Measurements from ENCODE around the gene EXOC4.

EXOC4 gene

DNA sequence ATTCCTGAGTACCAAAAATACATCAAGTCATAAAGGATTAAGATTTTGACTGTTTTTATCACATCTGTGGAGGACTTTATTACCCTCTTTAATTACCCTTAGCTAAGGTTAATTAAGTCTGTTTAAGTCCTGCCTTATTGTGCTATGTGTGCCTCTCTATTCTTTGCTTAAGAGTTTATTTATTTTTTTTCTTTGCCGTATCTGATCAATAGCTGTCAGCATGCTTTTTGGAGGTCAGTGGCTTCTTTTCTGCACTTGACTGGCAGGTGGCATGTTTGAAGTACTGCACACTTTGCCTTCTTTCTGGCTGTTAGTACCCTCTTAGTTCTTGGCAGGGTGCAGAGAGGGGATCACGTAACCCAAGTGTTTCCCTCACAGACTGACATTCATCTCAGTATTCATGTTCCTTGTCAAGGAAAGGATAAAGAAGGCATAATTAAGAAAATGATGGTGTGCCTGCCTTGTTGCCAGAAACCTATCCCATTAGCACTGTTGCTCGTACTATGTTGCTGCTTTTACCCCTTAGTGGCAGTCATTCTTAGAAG, 225.8 kb downstream of the EXOC4 start (continued):
- no peak for TF ChIP-seq SALL2 (tag by site-specific recombination; IDR thresholded peaks at IDR 0.05; ENCODE audit: borderline replicate concordance)
- no peak for TF ChIP-seq ZNF670 (tag by site-specific recombination; IDR thresholded peaks at IDR 0.05; ENCODE audit: low read depth)
- TF ChIP-seq, protein P1, sequence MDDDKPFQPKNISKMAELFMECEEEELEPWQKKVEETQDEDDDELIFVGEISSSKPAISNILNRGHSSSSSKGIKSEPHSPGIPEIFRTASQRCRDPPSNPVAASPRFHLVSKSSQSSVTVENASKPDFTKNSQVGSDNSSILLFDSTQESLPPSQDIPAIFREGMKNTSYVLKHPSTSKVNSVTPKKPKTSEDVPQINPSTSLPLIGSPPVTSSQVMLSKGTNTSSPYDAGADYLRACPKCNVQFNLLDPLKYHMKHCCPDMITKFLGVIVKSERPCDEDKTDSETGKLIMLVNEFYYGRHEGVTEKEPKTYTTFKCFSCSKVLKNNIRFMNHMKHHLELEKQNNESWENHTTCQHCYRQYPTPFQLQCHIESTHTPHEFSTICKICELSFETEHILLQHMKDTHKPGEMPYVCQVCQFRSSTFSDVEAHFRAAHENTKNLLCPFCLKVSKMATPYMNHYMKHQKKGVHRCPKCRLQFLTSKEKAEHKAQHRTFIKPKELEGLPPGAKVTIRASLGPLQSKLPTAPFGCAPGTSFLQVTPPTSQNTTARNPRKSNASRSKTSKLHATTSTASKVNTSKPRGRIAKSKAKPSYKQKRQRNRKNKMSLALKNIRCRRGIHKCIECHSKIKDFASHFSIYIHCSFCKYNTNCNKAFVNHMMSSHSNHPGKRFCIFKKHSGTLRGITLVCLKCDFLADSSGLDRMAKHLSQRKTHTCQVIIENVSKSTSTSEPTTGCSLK (tag by site-specific recombination; IDR thresholded peaks at IDR 0.05) = no peak
- TF ChIP-seq ZSCAN30 (tag by site-specific recombination; IDR thresholded peaks at IDR 0.05) = peak; percentile 70; the same call in 1 of the 2 replicates
- peak; percentile 81; the same call in 1 of the 2 replicates for TF ChIP-seq ZSCAN23 (tag by site-specific recombination; IDR thresholded peaks at IDR 0.05)
- peak; percentile 10 for TF ChIP-seq ZSCAN16 (tag by site-specific recombination; IDR thresholded peaks at IDR 0.05)
- TF ChIP-seq FEZF1 (tag by site-specific recombination; IDR thresholded peaks at IDR 0.05) = peak; percentile 99
- TF ChIP-seq ZNF184 (tag by site-specific recombination; IDR thresholded peaks at IDR 0.05) = no peak
- TF ChIP-seq GLI4 (tag by site-specific recombination; IDR thresholded peaks at IDR 0.05) = no peak
- no peak for TF ChIP-seq ZNF248 (tag by site-specific recombination; IDR thresholded peaks at IDR 0.05)
- no peak for TF ChIP-seq ZNF701 (tag by site-specific recombination; IDR thresholded peaks at IDR 0.05)
- peak; percentile 57 for TF ChIP-seq ZBTB8A (tag by site-specific recombination; IDR thresholded peaks at IDR 0.05)
- TF ChIP-seq SP3 (tag by site-specific recombination; IDR thresholded peaks at IDR 0.05) = no peak
- TF ChIP-seq, protein P2, sequence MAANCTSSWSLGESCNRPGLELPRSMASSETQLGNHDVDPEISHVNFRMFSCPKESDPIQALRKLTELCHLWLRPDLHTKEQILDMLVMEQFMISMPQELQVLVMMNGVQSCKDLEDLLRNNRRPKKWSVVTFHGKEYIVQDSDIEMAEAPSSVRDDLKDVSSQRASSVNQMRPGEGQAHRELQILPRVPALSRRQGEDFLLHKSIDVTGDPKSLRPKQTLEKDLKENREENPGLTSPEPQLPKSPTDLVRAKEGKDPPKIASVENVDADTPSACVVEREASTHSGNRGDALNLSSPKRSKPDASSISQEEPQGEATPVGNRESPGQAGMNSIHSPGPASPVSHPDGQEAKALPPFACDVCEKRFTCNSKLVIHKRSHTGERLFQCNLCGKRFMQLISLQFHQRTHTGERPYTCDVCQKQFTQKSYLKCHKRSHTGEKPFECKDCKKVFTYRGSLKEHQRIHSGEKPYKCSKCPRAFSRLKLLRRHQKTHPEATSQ (tag by site-specific recombination; IDR thresholded peaks at IDR 0.05) = no peak
- TF ChIP-seq ZNF24 (tag by site-specific recombination; IDR thresholded peaks at IDR 0.05) = 0 out of 2 replicates have a peak, but pooled peaks have one; percentile 52
- no peak for TF ChIP-seq ZNF529 (tag by site-specific recombination; IDR thresholded peaks at IDR 0.05; ENCODE audit: insufficient replicate concordance)
- TF ChIP-seq ZNF2 (tag by site-specific recombination; IDR thresholded peaks at IDR 0.05) = peak; percentile 69; the same call in 1 of the 2 replicates
- no peak for TF ChIP-seq ZNF530 (tag by site-specific recombination; IDR thresholded peaks at IDR 0.05; ENCODE audit: low read depth)
- 0 out of 2 replicates have a peak, but pooled peaks have one; percentile 65 for TF ChIP-seq ZBTB1 (tag by site-specific recombination; IDR thresholded peaks at IDR 0.05)
- TF ChIP-seq, protein P3, sequence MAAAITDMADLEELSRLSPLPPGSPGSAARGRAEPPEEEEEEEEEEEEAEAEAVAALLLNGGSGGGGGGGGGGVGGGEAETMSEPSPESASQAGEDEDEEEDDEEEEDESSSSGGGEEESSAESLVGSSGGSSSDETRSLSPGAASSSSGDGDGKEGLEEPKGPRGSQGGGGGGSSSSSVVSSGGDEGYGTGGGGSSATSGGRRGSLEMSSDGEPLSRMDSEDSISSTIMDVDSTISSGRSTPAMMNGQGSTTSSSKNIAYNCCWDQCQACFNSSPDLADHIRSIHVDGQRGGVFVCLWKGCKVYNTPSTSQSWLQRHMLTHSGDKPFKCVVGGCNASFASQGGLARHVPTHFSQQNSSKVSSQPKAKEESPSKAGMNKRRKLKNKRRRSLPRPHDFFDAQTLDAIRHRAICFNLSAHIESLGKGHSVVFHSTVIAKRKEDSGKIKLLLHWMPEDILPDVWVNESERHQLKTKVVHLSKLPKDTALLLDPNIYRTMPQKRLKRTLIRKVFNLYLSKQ (tag by site-specific recombination; IDR thresholded peaks at IDR 0.05; ENCODE audit: borderline replicate concordance) = no peak
- TF ChIP-seq MZF1 (tag by site-specific recombination; IDR thresholded peaks at IDR 0.05; ENCODE audit: borderline replicate concordance) = peak; percentile 95
- TF ChIP-seq, protein P4, sequence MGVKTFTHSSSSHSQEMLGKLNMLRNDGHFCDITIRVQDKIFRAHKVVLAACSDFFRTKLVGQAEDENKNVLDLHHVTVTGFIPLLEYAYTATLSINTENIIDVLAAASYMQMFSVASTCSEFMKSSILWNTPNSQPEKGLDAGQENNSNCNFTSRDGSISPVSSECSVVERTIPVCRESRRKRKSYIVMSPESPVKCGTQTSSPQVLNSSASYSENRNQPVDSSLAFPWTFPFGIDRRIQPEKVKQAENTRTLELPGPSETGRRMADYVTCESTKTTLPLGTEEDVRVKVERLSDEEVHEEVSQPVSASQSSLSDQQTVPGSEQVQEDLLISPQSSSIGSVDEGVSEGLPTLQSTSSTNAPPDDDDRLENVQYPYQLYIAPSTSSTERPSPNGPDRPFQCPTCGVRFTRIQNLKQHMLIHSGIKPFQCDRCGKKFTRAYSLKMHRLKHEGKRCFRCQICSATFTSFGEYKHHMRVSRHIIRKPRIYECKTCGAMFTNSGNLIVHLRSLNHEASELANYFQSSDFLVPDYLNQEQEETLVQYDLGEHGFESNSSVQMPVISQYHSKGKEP (tag by site-specific recombination; IDR thresholded peaks at IDR 0.05) = peak; percentile 35; the same call in 1 of the 2 replicates
- TF ChIP-seq ZNF211 (tag by site-specific recombination; IDR thresholded peaks at IDR 0.05; ENCODE audit: low read depth) = no peak
- TF ChIP-seq, protein P5, sequence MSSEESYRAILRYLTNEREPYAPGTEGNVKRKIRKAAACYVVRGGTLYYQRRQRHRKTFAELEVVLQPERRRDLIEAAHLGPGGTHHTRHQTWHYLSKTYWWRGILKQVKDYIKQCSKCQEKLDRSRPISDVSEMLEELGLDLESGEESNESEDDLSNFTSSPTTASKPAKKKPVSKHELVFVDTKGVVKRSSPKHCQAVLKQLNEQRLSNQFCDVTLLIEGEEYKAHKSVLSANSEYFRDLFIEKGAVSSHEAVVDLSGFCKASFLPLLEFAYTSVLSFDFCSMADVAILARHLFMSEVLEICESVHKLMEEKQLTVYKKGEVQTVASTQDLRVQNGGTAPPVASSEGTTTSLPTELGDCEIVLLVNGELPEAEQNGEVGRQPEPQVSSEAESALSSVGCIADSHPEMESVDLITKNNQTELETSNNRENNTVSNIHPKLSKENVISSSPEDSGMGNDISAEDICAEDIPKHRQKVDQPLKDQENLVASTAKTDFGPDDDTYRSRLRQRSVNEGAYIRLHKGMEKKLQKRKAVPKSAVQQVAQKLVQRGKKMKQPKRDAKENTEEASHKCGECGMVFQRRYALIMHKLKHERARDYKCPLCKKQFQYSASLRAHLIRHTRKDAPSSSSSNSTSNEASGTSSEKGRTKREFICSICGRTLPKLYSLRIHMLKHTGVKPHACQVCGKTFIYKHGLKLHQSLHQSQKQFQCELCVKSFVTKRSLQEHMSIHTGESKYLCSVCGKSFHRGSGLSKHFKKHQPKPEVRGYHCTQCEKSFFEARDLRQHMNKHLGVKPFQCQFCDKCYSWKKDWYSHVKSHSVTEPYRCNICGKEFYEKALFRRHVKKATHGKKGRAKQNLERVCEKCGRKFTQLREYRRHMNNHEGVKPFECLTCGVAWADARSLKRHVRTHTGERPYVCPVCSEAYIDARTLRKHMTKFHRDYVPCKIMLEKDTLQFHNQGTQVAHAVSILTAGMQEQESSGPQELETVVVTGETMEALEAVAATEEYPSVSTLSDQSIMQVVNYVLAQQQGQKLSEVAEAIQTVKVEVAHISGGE (tag by site-specific recombination; conservative IDR thresholded peaks at IDR 0.05; ENCODE audit: low read depth) = no peak
- TF ChIP-seq, protein P6, sequence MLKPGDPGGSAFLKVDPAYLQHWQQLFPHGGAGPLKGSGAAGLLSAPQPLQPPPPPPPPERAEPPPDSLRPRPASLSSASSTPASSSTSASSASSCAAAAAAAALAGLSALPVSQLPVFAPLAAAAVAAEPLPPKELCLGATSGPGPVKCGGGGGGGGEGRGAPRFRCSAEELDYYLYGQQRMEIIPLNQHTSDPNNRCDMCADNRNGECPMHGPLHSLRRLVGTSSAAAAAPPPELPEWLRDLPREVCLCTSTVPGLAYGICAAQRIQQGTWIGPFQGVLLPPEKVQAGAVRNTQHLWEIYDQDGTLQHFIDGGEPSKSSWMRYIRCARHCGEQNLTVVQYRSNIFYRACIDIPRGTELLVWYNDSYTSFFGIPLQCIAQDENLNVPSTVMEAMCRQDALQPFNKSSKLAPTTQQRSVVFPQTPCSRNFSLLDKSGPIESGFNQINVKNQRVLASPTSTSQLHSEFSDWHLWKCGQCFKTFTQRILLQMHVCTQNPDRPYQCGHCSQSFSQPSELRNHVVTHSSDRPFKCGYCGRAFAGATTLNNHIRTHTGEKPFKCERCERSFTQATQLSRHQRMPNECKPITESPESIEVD (tag by site-specific recombination; IDR thresholded peaks at IDR 0.05) = peak; percentile 97
- peak; percentile 66 for TF ChIP-seq GLIS1 (tag by site-specific recombination; IDR thresholded peaks at IDR 0.05)
- peak; percentile 92 for TF ChIP-seq ZXDB (tag by site-specific recombination; IDR thresholded peaks at IDR 0.05)
- TF ChIP-seq BCL11B (tag by site-specific recombination; IDR thresholded peaks at IDR 0.05; ENCODE audit: low read depth) = peak; percentile 96
